Motor neuron (in vitro differentiated cells): ENCODE data around the gene LRP11. TPM values are rescaled to one million over a fixed set of nuclear protein-coding genes. Genes with fewer than 3 reads are reported as not detected.

Experiments
- ATAC-seq, 8 experiments: fragments of 200-7000 bp; cut with Tn5 transposase; replicated peaks in 6 of 8; 2 replicates each; pipeline ENCODE4 v1.8.0; 2021; ENCODE audit warnings: mild to moderate bottlenecking in 8 of 8, moderate library complexity in 8 of 8
- H3K27ac ChIP-seq, 2 donors: fragments of 250-450 bp; sonication (Bioruptor Pico); 2 replicates each; pipeline ENCODE4 v1.9.0; 2021; ENCODE audit warnings: antibody characterized with exemption in 2 of 2, mild to moderate bottlenecking in 2 of 2, moderate library complexity in 1 of 2
- H3K4me1 ChIP-seq, 2 donors: fragments of 250-450 bp; sonication (Bioruptor Pico); replicated peaks in 1 of 2; 2 replicates each; pipeline ENCODE4 v1.6.1; 2021; ENCODE audit warnings: antibody characterized with exemption in 2 of 2, mild to moderate bottlenecking in 2 of 2, moderate library complexity in 1 of 2
- H3K4me3 ChIP-seq, 5 donors: fragments of 250-450 bp; sonication (Bioruptor Pico); 2 replicates each; pipeline ENCODE4 v1.9.0; 2021; ENCODE audit warnings: antibody characterized with exemption in 5 of 5, mild to moderate bottlenecking in 5 of 5, moderate library complexity in 4 of 5
- WGBS, 10 experiments: fragments of 450-650 bp; shearing (Covaris generic); methylation state at CpG; one replicate each; pipeline ENCODE4 v1.0.0; 2022; 5-methylcytosine and 5-hydroxymethylcytosine counted together
- in situ Hi-C, 9 experiments: fragments of 400-800 bp; cut with MboI; loops; one replicate each; pipeline ENCODE4 v1.15.0; 2021; ENCODE audit warnings: low sequenced_read_pairs in 9 of 9, low pct_unique_long_range_greater_than_20kb in 2 of 9; ENCODE audit not compliant: unreplicated experiment in 9 of 9
- total RNA-seq, 8 experiments: library from RNA; unstranded; fragments of 300-600 nt; gene quantifications; 2 replicates each; pipeline versions ENCODE4 v1.2.3 to v1.2.4, GENCODE V29; 2022

LRP11 gene
- total RNA-seq, 8 experiments from 2014 or later = 10.1 to 31.2 (median 21.5) TPM

DNA sequence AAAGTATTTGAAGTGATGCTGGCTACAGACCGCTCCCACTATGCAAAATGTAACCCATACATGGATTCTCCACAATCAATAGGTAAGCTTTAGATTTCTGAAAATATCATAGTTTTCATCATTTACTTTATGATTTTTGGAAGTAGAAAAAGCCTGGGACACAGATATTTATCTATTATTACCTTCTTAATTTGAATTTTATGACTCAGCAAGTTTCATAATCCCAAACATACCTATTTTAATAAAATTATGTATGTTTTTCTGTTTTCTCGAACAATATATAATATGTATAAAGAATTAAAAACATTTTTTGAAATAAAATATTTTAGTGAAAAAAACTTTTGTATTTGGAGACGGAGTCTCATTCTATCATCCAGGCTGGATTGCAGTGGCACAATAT is 93.0 kb downstream of the LRP11 start:
- H3K4me3 ChIP-seq = no peak overlapping the region
- no peaks in the 10 kb centered on the region for H3K4me1 ChIP-seq
- 80 to 100% (median 94%) methylated on average over 1 to 3 of the region's 3 CpGs; no CpG with 5 or more reads in 1 of the 10 experiments for WGBS, 10 experiments
- in situ Hi-C loops = no loop called here
- no peak for ATAC-seq
- no peak overlapping the region for H3K27ac ChIP-seq

DNA sequence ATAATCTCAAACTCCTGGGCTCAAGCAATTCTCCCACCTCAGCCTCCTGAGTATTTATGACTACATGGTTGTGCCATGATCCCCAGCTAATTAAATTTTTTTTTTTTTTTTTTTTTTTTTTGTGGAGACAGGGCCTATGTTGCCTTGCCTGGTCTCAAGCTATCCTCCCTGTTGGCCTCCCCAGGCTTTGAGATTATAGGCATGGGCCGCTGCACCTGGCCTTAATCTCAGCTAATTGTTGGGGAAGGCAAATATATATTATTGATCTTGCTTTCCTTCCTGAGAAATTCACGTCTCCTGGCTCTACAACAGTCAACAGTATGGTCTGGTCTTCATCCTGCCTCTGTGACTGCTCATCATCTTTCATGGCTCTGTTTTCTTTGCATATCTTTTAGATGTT is 94.5 kb downstream of the LRP11 start:
- no peaks in the 10 kb centered on the region for H3K4me1 ChIP-seq
- in situ Hi-C loops = no loop called here
- no peak for ATAC-seq
- H3K27ac ChIP-seq = no peak overlapping the region
- H3K4me3 ChIP-seq = no peak overlapping the region
- 100% methylated on average over 1 to 2 of the region's 2 CpGs; no CpG with 5 or more reads in 5 of the 10 experiments for WGBS, 10 experiments

Other genes with a start within 250 kb of the LRP11 start
- gene KATNA1, start 215.6 kb downstream of the LRP11 start, total RNA-seq = 10 to 100 TPM in 5 of 8 experiments, 1 to 10 TPM in 3; 8.6 to 27.1 (median 13.6) TPM
- 10 to 100 TPM; 12.5 to 32.1 (median 15.6) TPM for gene LATS1, start 146.3 kb downstream of the LRP11 start, total RNA-seq
- 10 to 100 TPM; 17.3 to 35.9 (median 24.1) TPM for gene NUP43, start 117.8 kb downstream of the LRP11 start, total RNA-seq
- gene PCMT1, start 114.6 kb downstream of the LRP11 start, total RNA-seq = 100 to 1,000 TPM in 4 of 8 experiments, 10 to 100 TPM in 4; 52.4 to 137 (median 99.5) TPM
- gene RAET1E, start 33.8 kb upstream of the LRP11 start, total RNA-seq = 1 to 10 TPM in 2 of 8 experiments, under 1 TPM in 4, not detected in 2; 0.18 to 3.5 (median 0.51) TPM
- gene RAET1G, start 58.8 kb upstream of the LRP11 start, total RNA-seq = 1 to 10 TPM in 1 of 8 experiments, under 1 TPM in 2, not detected in 5; 0.18 to 5.2 (median 0.56) TPM
- 10 to 100 TPM in 2 of 8 experiments, 1 to 10 TPM in 4, under 1 TPM in 2; 0.54 to 43.6 (median 3.2) TPM for gene ULBP2, start 77.7 kb upstream of the LRP11 start, total RNA-seq
- 10 to 100 TPM in 1 of 8 experiments, 1 to 10 TPM in 7; 1.7 to 12.2 (median 4.4) TPM for gene ULBP1, start 99.6 kb upstream of the LRP11 start, total RNA-seq
- 10 to 100 TPM in 1 of 8 experiments, 1 to 10 TPM in 3, not detected in 4; 1.9 to 55.3 (median 4.2) TPM for gene RAET1L, start 161.2 kb upstream of the LRP11 start, total RNA-seq
- gene ULBP3, start 204.8 kb upstream of the LRP11 start, total RNA-seq = 10 to 100 TPM in 5 of 8 experiments, 1 to 10 TPM in 3; 5.0 to 43.3 (median 13.1) TPM